WERI-Rb-1 (cell line): ENCODE data around the gene ANLN.

Source experiments
- DNase-seq: peaks from one replicate; pipeline ENCODE4 v3.0.0-alpha.2; 2020
- H3K27ac ChIP-seq: fragments of 250-450 bp; sonication (Bioruptor Pico); 2 replicates; pipeline ENCODE4 v1.5.1; 2020; ENCODE audit warnings: mild to moderate bottlenecking, moderate library complexity
- H3K27me3 ChIP-seq: fragments of 250-450 bp; sonication (Bioruptor Pico); 2 replicates; pipeline ENCODE4 v1.5.1; 2021; ENCODE audit warnings: mild to moderate bottlenecking, low read depth, moderate library complexity; ENCODE audit not compliant: insufficient read depth, severe bottlenecking
- H3K36me3 ChIP-seq: fragments of 250-450 bp; sonication (Bioruptor Pico); 2 replicates; pipeline ENCODE4 v1.5.1; 2020; ENCODE audit warnings: mild to moderate bottlenecking, moderate library complexity
- H3K4me3 ChIP-seq: 2 replicates; pipeline ENCODE4 v1.5.1; 2011; ENCODE audit warnings: low read depth, mild to moderate bottlenecking, control low read depth, low read length
- H3K9me3 ChIP-seq: fragments of 250-450 bp; sonication (Bioruptor Pico); 2 replicates; pipeline ENCODE4 v1.5.1; 2021; ENCODE audit warnings: mild to moderate bottlenecking, moderate library complexity; ENCODE audit not compliant: severe bottlenecking
- TF ChIP-seq, protein P1 (sequence below): IDR thresholded peaks from 2 replicates; pipeline ENCODE4 v1.5.1; 2011; ENCODE audit warnings: low read depth, mild to moderate bottlenecking, control low read depth, inconsistent platforms, low read length

The ANLN gene

DNA sequence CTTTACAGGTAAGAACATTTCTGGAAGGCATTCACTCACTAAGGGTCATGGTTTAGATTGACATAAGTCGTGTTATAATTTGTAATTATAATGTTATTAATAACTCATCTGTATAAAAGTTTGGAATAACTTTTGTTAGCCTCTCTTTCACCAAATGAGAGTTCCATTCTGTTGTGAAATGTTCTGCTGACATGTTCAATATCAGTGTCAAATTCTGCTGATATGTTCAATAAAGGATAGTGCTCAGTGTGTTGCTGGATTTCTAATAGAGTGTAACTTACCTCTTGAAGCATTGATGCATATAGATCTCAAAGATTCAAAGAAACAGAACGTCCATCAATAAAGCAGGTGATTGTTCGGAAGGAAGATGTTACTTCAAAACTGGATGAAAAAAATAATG is 30.6 kb downstream of the ANLN start:
- no peaks in the 10 kb centered on the region for H3K9me3 ChIP-seq
- TF ChIP-seq, protein P1, sequence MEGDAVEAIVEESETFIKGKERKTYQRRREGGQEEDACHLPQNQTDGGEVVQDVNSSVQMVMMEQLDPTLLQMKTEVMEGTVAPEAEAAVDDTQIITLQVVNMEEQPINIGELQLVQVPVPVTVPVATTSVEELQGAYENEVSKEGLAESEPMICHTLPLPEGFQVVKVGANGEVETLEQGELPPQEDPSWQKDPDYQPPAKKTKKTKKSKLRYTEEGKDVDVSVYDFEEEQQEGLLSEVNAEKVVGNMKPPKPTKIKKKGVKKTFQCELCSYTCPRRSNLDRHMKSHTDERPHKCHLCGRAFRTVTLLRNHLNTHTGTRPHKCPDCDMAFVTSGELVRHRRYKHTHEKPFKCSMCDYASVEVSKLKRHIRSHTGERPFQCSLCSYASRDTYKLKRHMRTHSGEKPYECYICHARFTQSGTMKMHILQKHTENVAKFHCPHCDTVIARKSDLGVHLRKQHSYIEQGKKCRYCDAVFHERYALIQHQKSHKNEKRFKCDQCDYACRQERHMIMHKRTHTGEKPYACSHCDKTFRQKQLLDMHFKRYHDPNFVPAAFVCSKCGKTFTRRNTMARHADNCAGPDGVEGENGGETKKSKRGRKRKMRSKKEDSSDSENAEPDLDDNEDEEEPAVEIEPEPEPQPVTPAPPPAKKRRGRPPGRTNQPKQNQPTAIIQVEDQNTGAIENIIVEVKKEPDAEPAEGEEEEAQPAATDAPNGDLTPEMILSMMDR: no peak
- no peak for DNase-seq
- H3K36me3 ChIP-seq: peaks cover 86% of the 10 kb centered on the region
- no peak overlapping the region for H3K4me3 ChIP-seq
- H3K27ac ChIP-seq: no peak overlapping the region
- no peaks in the 10 kb centered on the region for H3K27me3 ChIP-seq

GRCh38 chr7:36422072-36422471 is 32.4 kb downstream of the ANLN start:
- Histone ChIP-seq H3K27ac (no peak overlapping the region), H3K9me3 (no peaks in the 10 kb centered on the region), H3K27me3 (no peaks in the 10 kb centered on the region), H3K36me3 (peaks cover 80% of the 10 kb centered on the region), H3K4me3 (no peak overlapping the region)
- TF ChIP-seq, protein P1: no peak
- no peak for DNase-seq

GRCh38 chr7:36423633-36424032 is 34.0 kb downstream of the ANLN start:
- TF ChIP-seq, protein P1: no peak
- H3K36me3 ChIP-seq: peaks cover 79% of the 10 kb centered on the region
- H3K27me3 ChIP-seq: no peaks in the 10 kb centered on the region
- no peak overlapping the region for H3K4me3 ChIP-seq
- DNase-seq: no peak
- no peak overlapping the region for H3K27ac ChIP-seq
- no peaks in the 10 kb centered on the region for H3K9me3 ChIP-seq

DNA sequence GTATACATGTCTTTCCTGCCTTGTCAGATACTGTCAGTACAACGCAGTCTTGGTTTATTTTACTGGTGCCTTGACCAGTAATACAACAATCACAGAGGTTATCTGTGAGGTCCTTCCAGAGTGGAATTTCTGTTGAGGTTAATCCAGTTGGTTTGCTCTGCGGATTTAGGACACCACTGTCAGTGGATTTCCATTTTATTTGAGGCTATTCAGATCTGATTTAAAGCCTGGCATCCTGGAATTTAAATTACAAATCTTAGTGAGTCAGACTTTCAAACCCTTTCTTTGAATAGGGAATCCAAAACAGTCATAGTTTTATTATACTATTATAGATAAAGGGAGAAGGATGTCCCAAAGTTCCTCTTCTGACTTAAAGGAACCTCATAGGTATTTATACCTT is 40.5 kb downstream of the ANLN start:
- Histone ChIP-seq H3K27me3 (no peaks in the 10 kb centered on the region), H3K9me3 (no peaks in the 10 kb centered on the region), H3K4me3 (no peak overlapping the region), H3K27ac (no peak overlapping the region), H3K36me3 (peaks cover 72% of the 10 kb centered on the region)
- TF ChIP-seq, protein P1: no peak
- DNase-seq: no peak

- no peak for DNase-seq
- Histone ChIP-seq H3K4me3 (no peak overlapping the region), H3K9me3 (no peaks in the 10 kb centered on the region), H3K27ac (no peak overlapping the region), H3K27me3 (no peaks in the 10 kb centered on the region), H3K36me3 (peaks cover 75% of the 10 kb centered on the region)
- TF ChIP-seq, protein P1: no peak
Measured at GRCh38 chr7:36430881-36431280, 41.2 kb downstream of the ANLN start.

- Histone ChIP-seq H3K36me3 (peaks cover 37% of the 10 kb centered on the region), H3K9me3 (no peaks in the 10 kb centered on the region), H3K4me3 (no peak overlapping the region), H3K27me3 (no peaks in the 10 kb centered on the region), H3K27ac (no peak overlapping the region)
- DNase-seq: no peak
- TF ChIP-seq, protein P1: no peak
Measured at GRCh38 chr7:36438211-36438610, 48.5 kb downstream of the ANLN start.
